Activated T-helper 9 cell treated with anti-CD3 and anti-CD28 coated beads, Interleukin-2, amount 50 U/mL, for 16 hours (primary cell): Measurements from ENCODE around the gene FBXW12.
A peak's percentile ranks its signal among the peaks of the same experiment; 100 is the strongest.

Experiments used
- DNase-seq: peaks from one replicate; pipeline ENCODE4 v3.0.0-alpha.2; 2020; ENCODE audit warnings: low read depth

Gene FBXW12

DNA sequence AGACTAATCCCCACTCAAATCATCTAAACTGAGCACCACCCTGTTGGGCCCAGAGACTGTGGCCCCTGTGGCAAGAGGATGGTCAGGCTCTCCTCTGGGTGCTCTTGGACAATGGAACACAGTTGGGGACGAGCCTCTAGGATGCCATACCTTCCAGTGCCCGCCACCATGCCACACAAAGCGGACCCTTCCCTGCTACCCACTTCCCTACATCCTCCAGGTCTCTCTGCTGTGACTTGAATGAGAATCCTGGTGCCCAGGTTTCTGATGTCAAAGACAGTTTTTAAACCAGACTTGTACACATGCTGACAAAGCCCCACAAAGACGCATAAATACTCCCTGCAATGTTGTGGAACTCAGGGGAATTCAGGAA is 63.2 kb downstream of the FBXW12 start:
- no peak for DNase-seq

DNA sequence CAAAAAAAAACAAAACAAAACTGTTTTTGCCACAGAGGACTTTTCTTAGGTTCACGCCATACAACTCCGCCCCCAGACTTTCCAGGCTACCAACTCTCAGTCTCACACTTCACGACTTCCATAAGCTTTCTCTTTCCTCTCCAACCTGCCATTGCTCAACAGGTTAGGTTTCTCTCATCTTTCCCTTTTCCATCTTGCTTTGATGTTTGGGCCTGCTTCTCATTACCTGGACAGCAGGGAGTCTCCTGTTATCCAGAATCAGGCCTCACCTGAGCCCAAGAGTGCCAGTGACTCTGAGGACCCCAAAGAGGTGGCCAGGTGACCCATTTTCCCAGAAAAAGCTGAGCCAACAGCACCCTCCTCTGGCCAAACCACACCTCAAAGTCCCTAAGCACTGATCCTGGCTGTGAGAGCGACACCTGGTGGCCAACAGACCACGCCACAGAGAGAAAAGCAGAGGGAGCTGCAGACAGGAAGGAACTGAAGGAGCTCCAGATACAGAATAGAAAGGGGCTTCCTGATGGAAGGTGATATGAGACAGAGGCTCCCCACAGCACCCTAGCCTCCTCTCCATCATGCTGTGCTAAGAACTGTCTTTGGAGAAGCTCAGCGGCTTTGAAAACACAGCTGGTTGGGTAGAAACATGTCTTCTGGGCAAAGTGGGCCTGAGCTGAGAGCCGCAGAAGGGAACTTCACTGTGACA is 63.9 kb downstream of the FBXW12 start:
- DNase-seq, result peak; percentile 78

DNA sequence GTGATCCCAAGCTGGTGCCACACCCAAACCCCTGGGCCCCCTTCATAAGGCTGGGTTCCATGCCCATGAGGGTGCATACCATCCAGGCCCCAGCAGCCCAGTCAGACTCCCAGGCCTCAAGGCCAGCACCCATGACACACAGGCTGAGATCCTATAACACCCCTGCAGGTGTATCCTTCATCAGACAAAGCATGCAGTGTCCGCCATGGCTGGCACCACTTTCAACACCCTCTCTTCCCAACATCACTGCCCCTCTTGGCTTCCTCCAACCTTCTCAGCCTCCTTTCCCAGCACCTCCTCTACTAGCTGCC is 64.4 kb downstream of the FBXW12 start:
- no peak for DNase-seq

DNA sequence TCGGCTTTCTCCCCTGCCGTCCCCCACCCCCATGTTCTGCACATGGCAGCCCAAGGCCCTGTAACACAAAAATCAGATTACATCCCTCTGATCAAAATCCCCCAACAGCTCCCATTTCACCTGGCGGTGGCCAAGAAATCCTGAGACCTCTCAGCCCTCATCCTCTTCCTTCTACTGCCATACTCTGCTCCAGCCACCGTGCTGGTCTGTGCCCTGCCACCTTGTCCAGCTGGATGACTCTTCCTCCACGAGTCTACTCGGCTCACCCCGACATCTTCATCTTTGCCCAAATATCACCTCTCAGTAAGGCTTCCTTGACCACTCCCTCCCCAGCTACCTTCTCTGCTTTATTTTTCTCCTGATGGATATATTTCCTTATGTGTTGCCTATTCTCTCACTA is 64.8 kb downstream of the FBXW12 start:
- no peak for DNase-seq

DNA sequence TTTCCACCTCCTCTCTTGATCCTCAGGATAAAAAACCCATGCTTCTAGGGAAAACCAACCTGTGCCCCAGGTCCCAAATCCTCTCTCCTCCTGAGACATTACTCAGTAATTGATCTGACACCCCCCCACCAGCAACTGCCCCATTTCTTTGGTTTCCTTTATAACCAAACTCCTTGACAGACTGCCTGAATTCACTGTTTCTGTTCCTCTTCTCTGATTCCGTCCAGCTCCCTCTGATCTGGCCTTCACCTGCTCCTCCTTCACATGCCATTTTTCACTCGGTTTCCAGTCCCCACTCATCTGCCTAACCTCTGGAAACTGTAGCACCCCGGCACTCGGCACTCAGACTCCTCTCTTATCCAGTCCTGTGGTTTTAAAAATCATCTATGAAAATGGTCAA is 65.8 kb downstream of the FBXW12 start:
- DNase-seq, result no peak

DNA sequence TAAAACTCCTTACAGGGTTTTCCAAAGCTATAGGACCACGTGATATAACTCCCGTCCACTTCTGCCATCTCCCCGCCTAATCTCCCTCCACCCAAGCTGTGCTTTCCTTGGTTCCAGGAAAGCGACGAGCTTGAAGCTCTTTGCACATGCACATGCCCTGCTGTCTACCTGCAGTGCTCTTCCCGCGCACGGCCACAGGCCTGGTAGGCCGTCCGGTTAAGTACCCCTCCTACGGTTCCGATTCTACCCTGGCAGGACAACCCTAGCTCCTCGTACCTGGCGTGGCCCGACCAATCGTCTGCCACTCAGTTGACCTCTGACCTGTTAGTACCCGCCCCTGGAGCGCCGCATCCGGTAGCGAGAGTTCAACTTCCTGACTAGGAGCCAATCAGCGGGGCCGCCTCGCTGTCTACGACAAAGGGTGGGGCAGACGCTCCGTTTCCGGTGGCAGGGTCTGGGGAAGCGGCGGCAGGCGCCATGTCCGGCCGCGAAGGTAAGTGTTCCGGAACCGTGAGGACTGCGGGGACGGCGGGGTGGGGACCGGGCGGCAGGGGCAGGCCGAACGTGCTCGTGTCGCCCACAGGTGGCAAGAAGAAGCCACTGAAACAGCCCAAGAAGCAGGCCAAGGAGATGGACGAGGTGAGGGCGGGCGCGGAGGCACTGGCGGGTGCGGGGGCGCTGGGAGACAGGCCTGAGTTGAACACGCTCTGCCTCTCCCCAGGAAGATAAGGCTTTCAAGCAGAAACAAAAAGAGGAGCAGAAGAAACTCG is 68.0 kb downstream of the FBXW12 start, which contains the start of the genes CCDC51 and TMA7:
Gene CCDC51, minus strand, starts transcription at position 300 of the 770 bp plus-strand sequence. CDS start 4,991 bp downstream, outside the sequence.
Gene TMA7, plus strand, starts transcription at position 438 of the 770 bp plus-strand sequence. Its CDS starts 40 bp downstream, at position 478.
- DNase-seq, result peak; percentile 98

DNA sequence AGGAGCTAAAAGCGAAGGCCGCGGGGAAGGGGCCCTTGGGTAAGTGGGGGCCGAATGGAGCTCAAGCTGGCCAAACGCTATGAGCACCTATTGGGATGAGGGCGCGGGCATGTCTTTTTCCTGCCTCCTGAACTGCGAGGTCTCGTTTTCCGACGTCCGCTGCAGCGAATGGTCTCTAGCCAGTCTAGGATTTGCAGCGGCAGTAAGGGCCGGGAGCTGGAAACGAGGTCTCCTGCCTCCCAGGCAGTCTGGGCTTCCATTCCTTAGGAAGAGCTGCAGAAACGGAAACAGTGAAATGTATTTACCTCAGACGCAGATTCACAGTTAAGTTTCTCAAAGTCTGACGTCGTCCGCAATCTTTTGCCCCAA is 68.6 kb downstream of the FBXW12 start:
- no peak for DNase-seq

DNA sequence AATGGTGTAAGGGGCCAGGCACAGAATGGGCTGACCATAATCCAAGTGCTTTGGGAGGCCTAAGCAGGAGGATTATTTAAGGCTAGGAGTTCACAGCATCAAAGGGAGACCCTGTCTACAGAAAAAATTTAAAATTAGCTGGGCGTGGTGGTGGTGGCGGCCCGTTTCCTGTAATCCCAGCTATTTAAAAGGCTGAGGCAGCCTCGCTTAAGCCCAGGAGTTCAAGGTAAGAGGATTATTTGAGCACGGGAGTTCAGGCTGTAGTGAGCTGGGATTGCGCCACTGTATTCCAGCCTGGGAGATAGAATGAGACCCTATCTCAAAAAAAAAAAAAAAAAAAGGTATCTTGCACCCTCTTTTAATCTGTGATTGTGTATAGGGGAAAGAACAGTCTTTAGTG is 69.9 kb downstream of the FBXW12 start:
- no peak for DNase-seq
